Measurements from ENCODE around the gene TMCC1.

TMCC1 gene

GRCh38 chr3:129598484-129598883 lies 295.0 kb downstream of the TMCC1 start:
- H3K4me3 ChIP-seq (ENCODE audit: low read length) = no peak overlapping the region
- DNase-seq (ENCODE audit: low read depth, low spot score) = no peak

DNA sequence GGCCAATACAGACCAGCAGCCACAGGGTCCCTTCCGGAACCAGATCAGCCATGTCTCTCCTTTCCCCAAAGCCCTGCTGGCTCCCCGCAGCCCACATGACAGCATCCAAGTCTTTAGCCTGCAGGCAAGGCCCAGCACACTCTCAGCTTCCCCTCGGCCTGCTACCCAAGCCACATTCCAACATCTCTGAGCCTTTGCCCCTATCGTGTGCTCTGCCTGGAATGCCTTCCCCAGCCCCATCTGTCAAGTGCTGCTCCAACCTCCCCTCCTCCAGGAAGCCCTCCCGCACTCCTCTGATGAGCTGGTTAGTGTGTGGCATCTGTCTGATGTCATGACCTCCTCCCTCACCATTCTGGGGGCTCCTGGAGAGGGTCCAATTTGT lies 295.5 kb downstream of the TMCC1 start:
- no peak overlapping the region for H3K4me3 ChIP-seq (ENCODE audit: low read length)

More for the DNA sequence above, 295.5 kb downstream of the TMCC1 start:
- DNase-seq (ENCODE audit: low read depth, low spot score) = no peak

Data from Jurkat, Clone E6-1 (cell line).